H7 (cell line): ENCODE results near the gene NT5C1A. TPM values are rescaled to one million over a fixed set of nuclear protein-coding genes. Genes with fewer than 3 reads are reported as not detected.
A peak's percentile ranks its signal among the peaks of the same experiment; 100 is the strongest.

Experiments used
- DNase-seq: peaks from one replicate; pipeline ENCODE4 v3.0.0; 2012
- H3K27me3 ChIP-seq: 2 replicates; pipeline ENCODE4 v1.6.0; 2011; ENCODE audit warnings: mild to moderate bottlenecking, low read length; ENCODE audit not compliant: control insufficient read depth, insufficient read depth
- H3K36me3 ChIP-seq: replicated peaks from 2 replicates; pipeline ENCODE4 v1.5.1; 2011; ENCODE audit warnings: low read length; ENCODE audit not compliant: control insufficient read depth, insufficient read depth
- H3K4me3 ChIP-seq: 2 replicates; pipeline ENCODE4 v1.5.1; 2011; ENCODE audit warnings: low read depth, mild to moderate bottlenecking, control low read depth, low read length, moderate library complexity; ENCODE audit not compliant: insufficient read depth
- total RNA-seq: library from RNA; depleted of rRNA; stranded (reverse); fragments of >200 nt; shearing (Covaris generic); gene quantifications from 2 replicates; pipeline ENCODE4 v1.2.3, GENCODE V29; 2014

The NT5C1A gene
- total RNA-seq, 1 experiment from 2014 or later, result not detected

DNA sequence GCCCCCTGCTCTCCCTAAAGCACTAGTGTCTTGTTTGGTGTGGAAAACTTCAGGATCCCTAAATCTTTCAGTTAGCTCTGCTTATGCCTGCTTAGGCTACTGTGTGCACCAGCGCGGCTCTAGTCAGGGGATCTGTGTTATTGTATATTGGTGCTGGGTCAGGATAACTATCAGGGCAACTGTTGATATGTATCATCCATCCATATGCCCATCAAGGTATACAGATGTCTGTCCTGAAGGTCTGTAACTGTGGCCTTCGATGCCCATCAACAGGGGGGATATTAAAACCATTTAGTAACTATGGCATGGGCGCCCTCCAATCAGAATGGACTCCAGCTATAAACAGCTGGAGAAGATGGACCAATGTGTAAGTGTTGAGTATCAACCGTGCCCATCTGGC is 12.4 kb downstream of the NT5C1A start:
- Histone ChIP-seq H3K27me3 (peaks cover 65% of the 10 kb centered on the region), H3K4me3 (no peak overlapping the region), H3K36me3 (no peaks in the 10 kb centered on the region)
- DNase-seq, result no peak

DNA sequence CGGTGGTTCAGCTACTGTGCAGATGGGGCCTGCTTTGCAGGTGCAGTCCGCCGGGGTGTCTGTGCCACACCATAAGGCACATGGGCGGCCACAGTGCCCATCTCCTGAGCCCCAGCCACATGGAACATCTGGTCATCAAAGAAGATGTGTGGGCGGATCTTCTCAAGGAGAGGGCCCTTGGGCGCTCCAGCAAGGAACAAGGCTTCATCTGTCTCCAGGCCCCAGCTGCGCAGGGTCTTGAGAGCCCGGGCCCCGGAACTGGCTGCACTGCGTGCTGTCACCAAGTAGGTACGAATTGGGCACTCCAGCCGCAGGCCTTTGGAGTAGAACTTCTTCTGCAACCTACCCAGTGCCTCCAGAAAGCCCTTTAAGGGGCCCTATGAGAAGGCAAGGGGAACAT is 12.8 kb downstream of the NT5C1A start:
- no peak overlapping the region for H3K4me3 ChIP-seq
- no peak for DNase-seq
- peaks cover 67% of the 10 kb centered on the region for H3K27me3 ChIP-seq
- H3K36me3 ChIP-seq, result no peaks in the 10 kb centered on the region

DNA sequence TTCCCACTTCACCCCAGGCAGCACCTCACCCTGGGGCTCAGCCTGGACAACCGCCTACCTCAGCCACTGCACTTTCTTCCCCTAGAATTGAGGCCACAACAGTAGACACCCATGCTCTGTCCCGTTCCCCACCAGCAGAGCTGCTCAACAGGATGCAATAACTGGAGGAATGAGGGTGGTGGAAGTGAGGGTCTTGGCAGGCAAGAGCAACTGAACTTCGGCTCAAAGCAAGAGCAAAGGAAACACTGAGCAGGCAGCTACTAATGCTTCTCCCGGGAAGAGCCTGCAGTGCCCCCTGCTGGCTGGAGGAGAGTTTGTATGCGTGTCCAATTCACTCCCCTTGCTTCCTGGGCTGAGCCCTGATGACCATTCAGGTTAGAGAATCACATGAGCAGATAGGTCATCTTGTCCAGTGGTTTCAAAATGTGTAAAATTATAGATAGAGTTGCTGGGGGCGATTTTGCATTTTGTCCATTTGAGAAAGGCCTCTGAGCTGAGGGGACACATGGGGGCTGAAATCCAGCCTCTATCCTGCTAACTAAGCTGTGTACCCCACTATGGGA is 13.9 kb downstream of the NT5C1A start:
- peak; percentile 85 for DNase-seq
- H3K4me3 ChIP-seq, result no peak overlapping the region
- no peaks in the 10 kb centered on the region for H3K36me3 ChIP-seq
- peaks cover 68% of the 10 kb centered on the region for H3K27me3 ChIP-seq

DNA sequence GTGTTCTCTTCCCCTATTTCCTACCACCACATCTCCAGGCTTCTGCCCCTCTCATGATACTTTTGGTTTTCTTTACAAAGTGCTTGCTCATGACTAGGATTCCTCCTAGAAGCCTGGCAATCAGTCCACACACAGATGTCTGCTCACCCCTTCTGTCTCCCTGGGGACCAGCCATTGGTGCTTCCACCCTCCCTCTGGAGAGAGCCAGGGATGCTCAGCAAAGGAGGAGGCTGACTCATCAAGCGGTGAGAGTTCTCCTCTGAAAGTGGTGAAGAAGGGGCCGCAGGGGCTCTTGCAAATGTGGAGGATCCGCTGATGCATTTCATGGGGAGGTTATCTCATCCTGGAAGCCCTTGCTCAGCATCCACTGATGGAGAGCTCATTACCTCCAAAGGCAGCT is 14.5 kb downstream of the NT5C1A start:
- DNase-seq, result no peak
- Histone ChIP-seq H3K27me3 (peaks cover 63% of the 10 kb centered on the region), H3K36me3 (no peaks in the 10 kb centered on the region), H3K4me3 (no peak overlapping the region)

DNA sequence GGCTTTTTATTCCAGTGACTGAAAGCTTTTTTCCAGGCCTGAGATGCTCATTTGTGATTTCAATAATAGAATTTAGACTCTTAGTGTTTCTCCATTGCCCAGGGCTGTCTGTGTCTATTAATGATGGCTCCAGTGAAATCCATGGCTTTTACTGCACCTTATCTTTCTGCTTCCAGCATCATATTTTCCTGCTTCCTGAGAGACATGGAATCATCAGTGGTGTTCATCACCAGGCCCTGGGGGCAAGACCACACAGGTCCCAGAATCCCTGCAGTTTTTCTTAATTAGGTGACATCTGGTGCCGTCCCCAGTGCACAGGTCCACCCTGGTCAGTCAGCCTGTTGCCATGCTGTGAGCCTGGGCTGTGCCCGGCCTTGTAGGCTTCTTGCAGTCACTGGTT is 15.5 kb downstream of the NT5C1A start:
- no peak for DNase-seq
- peaks cover 53% of the 10 kb centered on the region; the same call in 1 of the 2 replicates for H3K27me3 ChIP-seq
- no peaks in the 10 kb centered on the region for H3K36me3 ChIP-seq
- no peak overlapping the region for H3K4me3 ChIP-seq

DNA sequence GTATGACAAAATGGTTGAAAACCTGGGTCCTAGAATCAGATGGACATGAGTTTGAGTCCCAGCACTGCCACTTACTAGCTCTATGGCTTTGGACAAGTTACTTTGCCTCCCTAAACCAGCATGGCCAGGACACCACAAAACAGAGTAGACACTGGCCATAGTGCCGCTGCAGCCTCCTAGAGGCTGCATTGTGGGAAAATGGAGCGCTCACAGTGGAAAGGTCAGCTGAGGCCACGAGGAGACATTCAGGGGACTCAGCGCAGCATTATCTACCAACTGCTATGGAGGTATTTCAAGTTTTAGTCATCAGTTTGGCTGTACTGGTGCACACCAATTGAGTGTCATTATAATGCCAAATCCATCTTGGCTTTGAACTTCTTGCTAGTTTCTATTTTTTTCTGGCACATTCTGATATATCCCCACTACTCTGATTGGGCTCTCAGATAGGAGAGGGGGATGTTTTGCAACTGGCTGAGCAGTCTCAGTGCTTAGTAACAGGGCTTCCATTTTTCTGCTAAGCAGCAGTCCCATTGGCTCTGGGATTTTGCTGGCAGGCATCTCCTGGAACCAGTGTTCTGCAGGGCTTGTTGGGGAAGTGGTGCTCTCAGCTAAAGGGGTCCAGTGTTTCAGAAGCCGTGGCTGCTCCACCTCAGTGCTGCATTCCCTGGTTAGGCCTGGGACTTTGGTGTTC is 16.2 kb downstream of the NT5C1A start:
- no peak overlapping the region for H3K4me3 ChIP-seq
- no peaks in the 10 kb centered on the region for H3K36me3 ChIP-seq
- peaks cover 48% of the 10 kb centered on the region; the same call in 1 of the 2 replicates for H3K27me3 ChIP-seq
- DNase-seq, result no peak

DNA sequence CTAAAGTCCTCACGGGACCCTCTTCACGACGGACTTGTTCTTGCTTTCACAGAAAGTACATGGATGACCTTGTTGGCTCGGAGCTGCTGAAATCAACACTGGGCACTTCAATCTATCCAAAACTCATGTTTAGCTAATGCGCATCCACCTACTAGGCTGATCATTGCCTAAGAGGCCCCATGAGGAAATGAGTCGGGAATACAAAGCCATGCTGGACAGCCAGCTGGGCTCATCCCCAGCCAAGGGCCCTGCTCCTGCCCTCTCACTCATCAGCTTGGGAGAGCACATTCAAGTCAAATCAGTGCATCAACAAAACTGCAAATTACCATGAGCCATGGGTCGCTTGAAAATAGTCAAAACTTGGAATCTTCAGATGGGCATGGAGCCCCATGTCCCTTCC is 17.6 kb downstream of the NT5C1A start:
- no peaks in the 10 kb centered on the region for H3K36me3 ChIP-seq
- peaks cover 41% of the 10 kb centered on the region; the same call in 1 of the 2 replicates for H3K27me3 ChIP-seq
- DNase-seq, result no peak
- H3K4me3 ChIP-seq, result no peak overlapping the region

DNA sequence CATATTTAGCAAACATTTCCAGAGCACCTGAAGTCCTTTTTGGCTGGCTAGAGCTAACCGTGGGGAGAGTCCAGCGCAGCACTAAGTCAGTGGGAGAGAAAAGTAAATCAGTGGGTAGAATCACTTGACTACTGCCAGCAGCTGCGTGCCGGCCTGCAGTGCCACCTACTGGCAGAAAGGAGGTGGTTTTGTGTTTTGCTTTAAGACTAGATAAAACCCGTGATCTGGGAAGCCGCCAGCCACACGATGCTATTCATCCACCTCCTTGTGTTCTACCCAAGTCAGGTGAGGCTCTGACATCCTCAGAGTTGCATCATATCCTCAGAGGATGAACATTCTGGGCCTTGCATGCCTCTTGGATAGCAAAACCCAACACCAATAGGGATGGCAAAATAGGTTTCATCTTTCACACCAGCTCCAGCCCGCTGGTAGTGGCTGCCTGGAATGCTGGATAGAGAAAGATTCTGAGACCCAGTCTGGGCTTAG is 18.3 kb downstream of the NT5C1A start:
- DNase-seq, result peak; percentile 73
- Histone ChIP-seq H3K4me3 (no peak overlapping the region), H3K27me3 (peaks cover 34% of the 10 kb centered on the region; the same call in 1 of the 2 replicates), H3K36me3 (no peaks in the 10 kb centered on the region)

DNA sequence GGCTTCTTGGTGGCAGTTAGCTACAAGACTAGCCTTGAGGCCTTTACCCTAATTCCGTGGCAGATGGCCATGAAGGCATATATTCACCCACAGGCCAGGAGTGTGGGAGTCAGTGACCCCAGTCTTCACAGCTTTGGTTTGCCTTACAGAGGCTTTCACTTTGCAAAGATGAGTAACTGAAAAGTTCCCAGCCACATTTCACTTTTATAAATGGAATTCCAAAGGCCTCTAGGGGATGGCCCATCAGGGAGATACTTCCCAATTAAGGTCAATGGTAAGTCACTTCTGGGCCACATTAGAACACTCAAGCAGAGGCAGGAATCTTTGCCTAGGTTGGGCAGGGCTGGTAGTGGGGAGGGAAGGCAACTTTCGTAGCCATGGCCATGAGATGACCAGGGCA is 19.4 kb downstream of the NT5C1A start:
- peaks cover 29% of the 10 kb centered on the region; the same call in 1 of the 2 replicates for H3K27me3 ChIP-seq
- no peaks in the 10 kb centered on the region for H3K36me3 ChIP-seq
- no peak overlapping the region for H3K4me3 ChIP-seq
- DNase-seq, result no peak

DNA sequence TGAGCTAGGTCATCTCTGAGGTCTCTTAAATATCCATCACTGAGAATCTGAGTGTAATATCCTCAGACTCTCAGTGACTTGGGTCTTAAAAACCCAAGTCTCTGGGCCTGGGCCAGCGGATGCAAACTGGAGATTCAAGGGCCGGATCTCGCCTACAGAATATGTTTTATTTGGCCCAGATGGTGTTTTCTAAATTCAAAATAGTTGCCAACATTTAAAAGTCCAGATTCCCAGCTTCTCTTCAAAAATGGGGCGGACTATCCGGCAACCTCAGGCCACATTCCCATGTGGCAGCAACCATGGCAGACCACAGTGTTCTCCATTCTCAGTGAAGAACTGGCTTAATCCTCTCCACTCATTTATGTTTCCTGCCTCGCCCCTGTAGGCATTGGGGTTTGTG is 19.8 kb downstream of the NT5C1A start:
- no peaks in the 10 kb centered on the region for H3K36me3 ChIP-seq
- H3K4me3 ChIP-seq, result no peak overlapping the region
- H3K27me3 ChIP-seq, result peaks cover 27% of the 10 kb centered on the region; the same call in 1 of the 2 replicates
- no peak for DNase-seq

DNA sequence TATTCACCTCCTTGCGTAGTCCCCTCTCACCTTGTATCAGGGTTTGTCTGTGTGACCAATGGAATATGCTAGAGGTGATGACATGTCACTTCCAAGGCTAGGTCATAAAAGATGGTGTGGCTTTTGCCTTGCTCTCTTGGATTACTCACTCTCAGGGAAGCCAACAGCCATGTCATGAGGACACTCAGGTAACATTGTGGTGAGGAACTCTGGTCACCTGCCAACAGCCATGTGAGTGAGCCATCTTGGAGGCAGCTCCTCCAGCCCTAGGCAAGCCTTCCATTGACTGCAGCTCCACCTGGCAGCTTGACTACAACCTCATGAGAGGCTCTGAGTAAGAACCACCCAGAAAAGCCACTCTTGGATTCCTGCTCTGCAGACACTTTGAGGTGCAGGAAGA is 21.5 kb downstream of the NT5C1A start:
- no peaks in the 10 kb centered on the region for H3K36me3 ChIP-seq
- no peak overlapping the region for H3K4me3 ChIP-seq
- DNase-seq, result no peak
- peaks cover 20% of the 10 kb centered on the region; the same call in 1 of the 2 replicates for H3K27me3 ChIP-seq

DNA sequence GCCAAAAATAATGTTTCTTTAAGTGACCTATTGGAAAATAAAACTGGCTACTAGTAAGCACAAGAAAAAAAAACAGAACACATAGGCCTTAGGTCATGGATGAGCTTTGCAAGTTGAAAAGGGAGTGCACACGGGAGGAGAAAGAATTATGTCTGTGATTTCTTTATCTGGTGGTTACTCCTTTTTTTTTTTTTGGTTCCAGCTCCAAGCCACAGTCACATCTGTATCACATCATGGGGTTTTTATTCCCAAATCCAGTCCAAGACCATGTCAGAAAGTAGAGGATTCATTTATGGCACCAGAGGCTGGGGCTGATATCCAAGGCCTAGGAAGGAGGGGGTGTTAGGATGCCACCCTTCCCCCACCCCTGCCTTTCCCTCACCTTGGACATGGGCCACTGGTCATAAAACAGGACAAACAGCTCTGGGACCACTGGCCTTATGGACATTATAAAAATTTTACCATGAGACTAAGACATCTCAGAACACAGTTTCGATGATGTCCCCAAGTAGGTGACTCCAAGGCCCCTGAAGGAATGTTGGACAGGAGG is 22.2 kb downstream of the NT5C1A start:
- H3K27me3 ChIP-seq, result peaks cover 23% of the 10 kb centered on the region; the same call in 1 of the 2 replicates
- no peak for DNase-seq
- no peaks in the 10 kb centered on the region for H3K36me3 ChIP-seq
- no peak overlapping the region for H3K4me3 ChIP-seq

DNA sequence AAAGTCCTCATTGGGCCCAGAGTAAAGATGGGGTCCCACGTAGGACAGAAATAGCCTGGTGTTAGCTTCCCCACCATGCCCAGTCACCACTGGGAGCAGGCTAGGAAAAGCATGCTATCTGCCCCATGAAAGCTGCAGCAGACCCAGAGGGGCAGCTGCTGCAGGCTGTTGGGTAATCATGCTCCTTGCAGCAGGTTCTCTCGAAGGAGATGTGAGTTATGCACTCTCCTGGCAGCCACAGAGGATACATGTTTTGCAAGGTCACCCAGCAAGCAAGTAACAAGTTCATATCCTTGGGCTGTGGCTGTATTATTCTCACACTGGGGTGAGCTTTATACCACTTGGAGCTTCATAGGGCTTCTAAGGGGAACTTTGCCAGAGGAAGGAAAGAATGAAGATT is 23.4 kb downstream of the NT5C1A start:
- DNase-seq, result no peak
- peaks cover 22% of the 10 kb centered on the region; the same call in 1 of the 2 replicates for H3K27me3 ChIP-seq
- no peaks in the 10 kb centered on the region for H3K36me3 ChIP-seq
- no peak overlapping the region for H3K4me3 ChIP-seq

DNA sequence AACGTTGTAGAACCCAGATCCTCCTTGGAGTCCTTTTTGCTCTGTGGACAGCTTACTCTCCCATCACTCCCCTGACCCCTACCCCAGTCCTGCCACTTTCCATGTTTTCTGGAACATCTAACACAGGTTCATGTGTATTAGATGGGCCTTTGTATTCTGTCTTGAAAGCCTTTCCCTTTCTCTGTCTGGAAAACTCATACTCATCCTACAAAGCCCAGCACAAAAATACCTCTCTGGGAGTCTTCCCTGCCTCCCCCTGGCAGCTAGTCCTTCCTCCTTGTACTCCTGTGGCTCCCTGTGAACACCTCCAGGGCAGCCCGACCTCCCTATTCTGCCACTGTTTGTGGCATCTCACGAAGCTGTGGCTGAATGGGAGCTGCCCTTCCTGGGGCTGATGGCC is 24.7 kb downstream of the NT5C1A start:
- H3K27me3 ChIP-seq, result peaks cover 22% of the 10 kb centered on the region; the same call in 1 of the 2 replicates
- no peaks in the 10 kb centered on the region for H3K36me3 ChIP-seq
- DNase-seq, result no peak
- H3K4me3 ChIP-seq, result no peak overlapping the region
